ENCODE results near the gene TBK1.
A peak's percentile ranks its signal among the peaks of the same experiment; 100 is the strongest.

TBK1 gene

DNA sequence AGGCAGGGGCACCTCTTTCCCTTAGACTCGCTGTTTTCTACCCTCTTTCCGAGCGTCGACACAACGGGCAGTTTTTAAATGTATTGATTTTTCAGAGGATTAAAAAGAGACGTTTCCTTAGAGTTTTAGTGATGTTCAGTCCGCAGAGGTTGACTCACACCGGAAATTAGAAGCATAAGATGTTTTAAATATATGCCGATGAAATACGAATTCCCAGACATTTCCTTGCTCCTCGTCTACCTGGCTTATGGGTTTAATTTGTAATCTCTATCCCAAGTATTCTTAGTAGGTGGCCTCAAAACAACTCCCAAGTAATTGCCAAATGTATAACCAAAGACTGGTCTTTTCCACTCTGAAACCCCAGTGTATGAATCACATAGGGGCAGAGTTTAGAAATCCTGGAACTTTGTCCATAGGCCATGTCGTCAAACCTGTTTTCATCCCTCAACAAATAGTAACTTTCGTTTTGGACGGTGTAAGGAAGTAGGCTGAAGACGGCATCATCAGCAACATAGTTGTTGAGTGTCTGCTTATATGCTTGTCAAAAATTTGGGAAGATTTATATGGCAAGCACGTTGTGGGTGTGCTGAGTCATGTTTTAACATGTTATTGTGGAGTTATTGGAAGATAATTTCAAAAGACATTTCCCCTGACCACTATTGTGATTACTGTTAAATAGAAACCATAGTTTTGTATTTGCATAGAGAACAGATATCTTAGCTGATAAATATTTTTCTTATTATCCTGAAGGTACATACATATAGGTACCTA lies 824 bp downstream of the TBK1 start:
- no peak for DNase-seq (ENCODE audit: low read depth in 2 of 2)

DNA sequence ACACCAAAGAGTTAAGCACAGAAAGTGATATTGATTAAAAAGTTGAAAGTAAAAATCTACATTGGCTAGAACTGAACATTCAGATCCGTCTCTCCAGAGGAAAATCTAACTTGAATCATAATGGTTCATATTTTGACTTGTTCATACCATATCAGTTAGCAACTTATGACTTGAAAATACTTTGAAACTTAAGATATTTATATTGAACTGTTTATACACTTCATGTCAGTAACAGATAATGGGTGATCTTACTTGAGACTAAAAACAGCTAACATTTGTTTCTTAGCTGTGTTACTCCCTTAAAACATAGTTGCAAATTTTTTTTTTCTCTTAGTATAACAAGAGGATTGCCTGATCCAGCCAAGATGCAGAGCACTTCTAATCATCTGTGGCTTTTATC lies 3.6 kb downstream of the TBK1 start:
- no peak for DNase-seq (ENCODE audit: low read depth in 2 of 2)

DNA sequence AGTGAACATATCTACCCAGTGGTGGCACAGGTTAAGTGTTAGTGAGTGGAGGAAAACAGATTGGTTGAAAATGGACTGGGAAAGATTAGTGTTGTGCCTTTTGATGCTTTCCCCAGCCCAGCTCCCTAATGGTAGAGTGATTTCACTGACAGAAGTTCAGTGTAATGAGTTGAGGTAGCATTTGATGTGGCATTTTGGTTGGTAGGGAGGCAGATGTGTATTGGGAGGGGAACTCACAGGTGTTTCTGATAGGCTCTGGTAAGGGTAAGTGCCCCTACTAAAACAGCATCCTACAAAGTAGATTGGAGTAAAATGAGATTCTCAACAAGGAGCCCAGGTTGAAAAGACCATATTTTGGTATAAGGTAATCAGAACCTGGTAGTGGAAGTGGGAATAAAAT lies 4.2 kb downstream of the TBK1 start:
- no peak for DNase-seq (ENCODE audit: low read depth in 2 of 2)

DNA sequence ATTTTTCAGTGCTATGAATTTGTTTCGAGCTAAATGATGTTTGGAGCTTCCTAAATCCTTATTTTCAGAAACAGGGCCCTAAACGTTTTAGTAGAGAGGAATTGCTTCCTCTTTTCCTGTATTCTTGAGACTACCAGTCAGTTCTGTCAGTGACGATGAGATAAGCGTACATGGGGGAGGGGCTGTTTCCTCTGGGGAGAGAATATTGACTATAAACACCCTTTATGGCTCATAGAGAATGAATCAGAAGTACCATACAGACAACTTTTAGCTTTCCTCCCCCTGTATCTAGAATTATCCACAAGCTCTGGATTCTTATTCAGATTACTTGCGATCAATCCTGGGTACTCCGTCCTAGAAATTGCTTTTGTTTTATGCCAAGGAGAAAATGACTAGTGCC lies 5.1 kb downstream of the TBK1 start:
- DNase-seq (ENCODE audit: low read depth in 2 of 2) = peak in 1 of 2 donors; percentile 37

DNA sequence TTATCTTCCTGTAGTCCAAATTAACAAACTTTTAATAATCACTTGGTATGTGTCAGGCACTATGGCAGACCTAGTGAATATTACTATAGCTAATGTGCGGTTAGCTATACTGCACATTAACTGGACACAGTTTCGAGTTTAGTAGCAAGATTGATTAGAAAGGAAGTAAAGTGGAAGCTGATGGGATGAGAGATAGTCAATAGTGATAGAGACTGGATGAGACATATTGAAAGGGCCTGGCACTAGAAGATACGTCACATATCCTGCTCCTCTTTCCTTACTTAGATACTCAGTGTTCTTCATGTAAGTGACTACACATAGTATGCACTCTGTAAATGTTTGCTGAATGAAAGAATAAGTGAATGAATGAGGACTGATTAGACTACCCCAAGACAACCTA lies 5.5 kb downstream of the TBK1 start:
- DNase-seq (ENCODE audit: low read depth in 2 of 2) = no peak

DNA sequence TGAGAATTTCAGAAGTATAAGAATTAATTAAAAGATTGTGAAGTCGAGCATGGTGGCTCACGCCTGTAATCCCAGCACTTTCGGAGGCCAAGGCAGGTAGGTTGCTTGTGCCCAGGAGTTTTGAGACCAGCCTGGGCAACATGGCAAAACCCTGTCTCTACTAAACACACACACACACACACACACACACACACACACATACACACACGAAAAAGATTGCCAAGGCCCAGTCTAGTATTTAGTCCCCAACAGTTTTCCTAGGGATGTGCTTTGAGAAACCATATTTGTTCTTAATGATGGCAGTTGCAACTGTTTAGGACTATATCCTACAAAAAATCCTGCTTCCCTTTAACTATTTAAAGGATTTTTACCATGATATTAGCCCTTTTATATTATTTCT lies 6.0 kb downstream of the TBK1 start:
- no peak for DNase-seq (ENCODE audit: low read depth in 2 of 2)

DNA sequence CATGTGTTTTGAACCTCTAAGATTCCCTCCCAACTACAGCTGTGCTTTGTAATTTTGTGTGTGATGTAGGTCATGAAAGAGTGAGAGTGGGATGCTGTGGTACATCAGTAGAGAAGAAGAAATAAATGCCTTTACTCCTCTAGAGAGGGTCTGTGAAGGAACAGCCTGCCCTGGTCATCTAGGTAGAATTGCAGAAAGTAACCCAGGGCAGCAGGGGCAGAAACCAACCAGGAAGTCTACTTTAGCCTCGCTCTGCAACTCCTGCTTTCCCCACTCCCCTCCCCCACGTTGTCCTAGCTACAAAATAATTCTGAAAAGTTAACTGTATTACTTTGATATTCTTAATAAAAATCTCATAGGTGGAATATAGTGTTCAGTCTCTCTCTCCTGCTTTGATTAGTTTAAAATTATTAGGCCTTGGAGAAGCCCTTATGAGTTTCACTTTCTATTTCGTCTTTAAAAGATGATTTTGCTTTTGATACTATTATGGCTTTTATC lies 7.5 kb downstream of the TBK1 start:
- no peak for DNase-seq (ENCODE audit: low read depth in 2 of 2)

DNA sequence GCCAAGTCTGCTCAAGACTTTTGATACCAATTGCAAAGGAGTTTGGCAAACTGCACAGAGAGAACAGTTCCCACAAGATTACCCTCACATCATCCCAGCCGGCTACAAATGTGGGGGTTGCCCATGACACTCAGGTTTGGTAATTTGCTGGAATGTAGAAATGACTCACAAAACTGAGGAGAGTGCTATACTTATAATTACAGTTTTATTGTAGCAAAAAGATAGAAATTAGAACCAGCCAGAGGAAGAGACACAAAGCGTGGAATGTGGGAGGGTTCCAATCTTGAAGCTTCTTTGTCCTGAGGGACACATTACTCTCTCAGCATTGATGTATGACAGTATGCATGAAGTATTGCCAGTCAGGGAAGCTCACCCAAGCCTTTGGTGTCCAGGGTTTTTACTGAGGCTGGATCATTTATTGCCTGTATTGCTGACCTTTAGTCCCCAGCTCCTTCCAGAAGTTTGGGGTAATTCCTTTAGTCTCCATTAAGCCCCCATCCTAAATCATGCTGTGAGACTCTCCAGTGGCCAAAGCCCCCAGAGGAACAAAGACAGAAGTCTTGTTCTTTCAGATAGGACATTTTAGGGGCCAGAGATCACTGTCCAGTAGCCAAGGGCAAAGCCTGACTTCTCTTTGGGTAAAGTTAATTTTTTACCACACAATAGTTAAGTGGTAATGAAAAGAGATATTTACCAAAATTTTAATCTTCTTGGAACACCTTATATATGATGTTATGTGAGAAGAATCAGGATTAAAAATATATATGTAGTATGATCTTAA lies 9.9 kb downstream of the TBK1 start:
- no peak for DNase-seq (ENCODE audit: low read depth in 2 of 2)

DNA sequence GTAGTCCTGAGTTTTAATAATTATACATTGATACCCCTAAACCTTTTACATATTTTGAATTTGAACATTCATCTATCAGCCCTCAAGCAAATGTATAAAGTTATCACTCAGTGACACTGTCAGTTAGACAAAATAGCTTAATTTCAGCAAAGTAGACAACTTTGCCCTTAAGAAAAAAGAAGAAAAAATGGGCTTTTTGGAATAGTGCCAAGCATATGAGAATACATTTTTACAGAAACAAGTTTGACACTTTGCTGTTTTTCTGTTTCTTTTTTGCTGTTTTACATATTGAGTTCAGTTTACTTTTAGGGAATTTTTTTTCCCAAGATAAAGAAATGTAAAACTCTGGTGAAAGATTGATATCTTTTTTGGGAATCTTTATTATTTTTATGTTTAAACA lies 14.3 kb downstream of the TBK1 start:
- no peak for DNase-seq (ENCODE audit: low read depth in 2 of 2)

DNA sequence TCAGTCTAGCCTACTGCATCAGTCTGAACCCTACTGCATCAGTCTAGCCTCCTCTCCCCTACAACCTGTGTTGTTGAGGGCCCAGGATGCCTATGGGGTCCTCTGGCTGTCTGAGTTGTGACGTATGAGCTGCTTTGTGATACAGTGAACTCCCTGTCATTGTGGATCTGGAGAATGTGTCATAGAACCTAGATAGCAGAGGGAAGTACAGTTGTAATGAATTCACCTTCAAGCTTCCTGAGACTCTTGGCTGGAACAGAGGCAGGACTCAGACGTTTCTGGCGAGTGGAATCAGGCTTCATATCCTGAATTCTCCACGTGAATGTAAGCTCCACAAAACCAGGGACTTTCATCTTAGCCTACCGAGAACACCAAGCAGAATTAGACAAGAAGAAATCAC lies 17.0 kb downstream of the TBK1 start:
- DNase-seq (ENCODE audit: low read depth in 2 of 2) = no peak

DNA sequence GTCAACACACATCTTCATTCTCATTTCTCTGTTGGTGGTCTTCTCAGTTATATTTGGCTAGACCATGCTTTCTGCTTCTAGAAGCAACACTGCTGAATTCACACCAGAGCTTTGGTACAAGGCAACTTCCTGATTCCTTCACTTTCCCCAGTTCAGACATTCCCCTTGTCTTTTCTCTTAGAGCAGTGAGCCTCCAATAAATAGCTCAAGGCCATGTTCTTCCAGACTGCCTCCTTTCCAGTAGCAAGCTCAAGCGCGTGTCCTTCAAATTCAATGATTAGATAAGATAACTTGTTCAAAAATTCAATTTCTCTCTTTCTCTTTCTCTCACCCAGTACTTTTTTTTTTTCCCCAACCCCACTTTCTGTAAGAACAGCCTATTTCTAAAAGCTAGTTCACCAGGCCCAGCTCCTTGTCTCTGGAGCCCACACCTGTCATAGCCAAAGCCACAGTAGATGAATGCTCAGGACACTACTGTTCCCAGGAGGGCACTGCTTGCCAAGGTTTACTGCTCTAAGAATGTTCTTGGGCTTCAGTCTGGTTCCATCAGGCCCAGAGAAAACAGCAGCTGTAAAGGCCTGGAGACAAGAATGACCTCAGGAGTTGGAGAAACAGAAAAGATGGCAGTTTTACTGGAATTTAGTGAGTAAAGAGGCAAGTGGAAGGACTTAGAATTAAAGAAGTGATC lies 17.7 kb downstream of the TBK1 start:
- DNase-seq (ENCODE audit: low read depth in 2 of 2) = no peak

DNA sequence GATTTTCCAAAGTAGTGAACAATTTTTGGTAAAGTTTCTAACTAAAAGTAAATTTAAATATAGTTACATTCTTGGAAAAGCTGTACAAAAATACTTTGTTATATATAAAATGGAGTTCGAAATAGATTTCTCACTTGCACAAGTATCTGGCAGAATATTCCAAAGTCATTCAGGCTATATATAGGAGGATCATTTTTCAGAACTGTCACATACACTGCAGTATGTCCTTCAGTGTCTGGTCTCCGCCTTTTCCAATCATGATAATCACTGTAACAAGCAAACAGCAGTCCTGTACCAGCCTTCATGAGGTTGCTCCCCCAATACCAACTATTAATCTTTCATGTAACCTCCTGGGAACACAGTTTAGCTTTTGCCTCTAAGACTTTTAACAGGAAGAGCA lies 18.6 kb downstream of the TBK1 start:
- no peak for DNase-seq (ENCODE audit: low read depth in 2 of 2)

DNA sequence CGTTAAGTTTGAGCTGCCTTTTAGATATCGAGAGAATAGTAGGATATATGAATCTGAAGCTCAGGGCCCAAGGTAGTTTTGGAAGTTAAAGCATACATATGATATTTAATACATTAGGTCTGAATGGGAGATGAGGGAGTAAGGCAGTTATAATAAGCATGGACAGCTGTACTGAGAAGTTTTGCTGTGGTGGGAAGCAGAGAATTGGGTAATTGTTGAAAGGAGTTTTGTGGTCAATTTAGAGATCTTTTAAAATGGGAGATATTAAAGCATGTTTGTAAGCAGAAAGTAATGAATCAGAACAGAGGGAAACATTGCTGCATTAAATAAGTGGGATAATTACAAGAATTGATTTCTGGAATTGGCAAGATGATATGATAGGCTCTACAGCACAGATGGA lies 21.3 kb downstream of the TBK1 start:
- no peak for DNase-seq (ENCODE audit: low read depth in 2 of 2)

DNA sequence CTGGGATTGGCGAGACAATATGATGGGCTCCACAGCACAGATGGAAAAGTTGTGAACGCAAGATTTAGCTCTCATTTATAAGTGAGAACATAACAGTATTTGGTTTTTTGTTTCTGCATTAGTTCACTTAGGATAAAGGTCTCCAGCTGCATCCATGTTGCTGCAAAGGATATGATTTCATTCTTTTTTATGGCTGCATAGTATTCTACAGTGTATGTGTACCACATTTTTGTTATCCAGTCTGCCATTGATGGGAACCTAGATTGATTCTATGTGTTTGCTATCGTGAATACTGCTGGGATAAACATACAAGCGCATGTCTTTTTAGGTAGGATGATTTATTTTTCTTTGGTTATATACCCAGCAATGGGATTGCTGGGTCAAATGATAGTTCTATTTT lies 23.6 kb downstream of the TBK1 start:
- DNase-seq (ENCODE audit: low read depth in 2 of 2) = no peak

DNA sequence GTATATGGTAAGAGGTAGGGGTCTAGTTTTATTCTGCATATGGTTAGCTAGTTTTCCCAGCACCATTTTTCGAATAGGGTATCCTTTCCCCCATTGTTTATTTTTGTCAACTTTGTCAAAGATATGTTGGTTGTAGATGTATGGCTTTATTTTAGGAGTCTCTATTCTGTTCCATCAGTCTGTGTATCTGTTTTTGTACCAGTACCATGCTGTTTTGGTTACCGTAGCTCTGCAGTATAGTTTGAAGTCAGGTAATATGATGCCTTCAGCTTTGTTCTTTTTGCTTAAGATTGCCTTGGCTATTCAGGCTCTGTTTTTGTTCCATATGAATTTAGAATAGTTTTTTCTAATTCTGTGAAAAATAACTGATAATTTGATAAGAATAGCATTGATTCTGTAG lies 24.9 kb downstream of the TBK1 start:
- DNase-seq (ENCODE audit: low read depth in 2 of 2) = no peak

DNA sequence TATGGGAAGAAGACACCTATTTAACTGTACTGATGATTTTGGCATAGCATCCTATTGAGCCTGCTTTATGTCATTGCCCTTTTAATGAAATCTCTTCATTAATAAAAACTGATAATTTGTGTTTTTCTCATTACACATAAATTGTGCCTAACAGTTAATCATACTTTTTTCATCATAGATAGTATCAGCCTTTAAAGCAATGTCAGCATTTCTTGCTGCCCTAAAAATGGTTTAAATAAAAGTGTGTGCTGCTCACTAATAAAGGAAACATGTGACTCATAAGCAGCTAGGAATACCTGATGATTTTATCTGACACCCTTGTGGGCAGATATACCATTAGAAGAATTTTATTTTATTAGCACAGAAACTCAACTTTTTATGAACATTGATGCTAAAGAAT lies 26.7 kb downstream of the TBK1 start:
- no peak for DNase-seq (ENCODE audit: low read depth in 2 of 2)

DNA sequence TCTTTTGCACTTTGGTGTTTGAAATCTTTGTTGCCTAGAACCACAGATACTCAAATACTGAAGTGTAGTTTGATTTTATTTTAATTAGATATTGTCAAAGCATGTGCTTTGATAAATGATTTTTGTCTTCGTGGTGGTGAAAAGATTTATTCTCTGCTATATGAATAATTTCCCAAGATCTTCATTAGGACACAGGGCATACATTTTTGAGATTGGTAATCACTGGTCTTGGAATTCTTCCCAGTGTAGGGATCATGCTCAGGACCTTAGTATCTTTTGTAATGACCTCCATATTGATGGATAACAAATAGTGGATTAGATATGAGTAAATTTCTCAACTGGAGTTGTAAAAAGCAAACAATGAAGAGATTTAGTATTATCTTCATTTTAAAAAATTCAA lies 28.2 kb downstream of the TBK1 start:
- DNase-seq (ENCODE audit: low read depth in 2 of 2) = no peak

DNA sequence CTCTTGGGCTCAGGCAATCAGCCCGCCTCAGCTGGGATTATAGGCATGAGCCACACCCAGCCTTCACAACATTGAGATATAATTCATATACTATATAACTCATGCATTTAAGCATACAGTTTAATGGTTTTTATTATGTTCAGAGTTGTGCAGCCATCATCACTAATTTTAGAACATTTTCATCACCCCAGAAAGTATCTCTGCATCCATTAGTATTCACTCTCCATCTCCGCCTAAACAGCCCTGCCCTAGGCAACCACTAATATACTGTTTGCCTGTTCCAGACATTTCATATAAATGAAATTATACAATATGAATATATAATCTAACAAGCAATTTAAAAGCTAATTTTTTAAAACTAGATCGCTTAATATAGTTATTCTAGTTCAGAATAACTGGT lies 34.7 kb downstream of the TBK1 start:
- no peak for DNase-seq (ENCODE audit: low read depth in 2 of 2)

DNA sequence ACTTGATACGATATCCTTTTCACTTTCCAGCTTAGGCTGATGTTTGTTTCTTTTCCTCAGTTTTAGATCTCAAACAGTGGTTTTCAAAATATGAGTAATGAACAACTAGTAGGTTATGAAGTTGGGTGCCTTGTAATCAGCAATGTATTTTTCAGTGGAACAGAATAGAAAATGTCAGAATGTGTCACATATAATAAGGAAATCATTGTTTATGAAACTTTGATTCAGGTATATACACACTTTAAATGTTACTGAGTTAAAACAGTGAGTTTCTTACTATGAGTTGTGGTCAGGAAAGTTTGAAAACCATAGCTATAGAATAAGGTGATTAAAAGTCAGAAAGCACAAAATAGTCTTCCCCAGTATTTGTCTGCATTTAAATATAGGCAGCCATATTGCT lies 39.8 kb downstream of the TBK1 start:
- DNase-seq (ENCODE audit: low read depth in 2 of 2) = no peak

DNA sequence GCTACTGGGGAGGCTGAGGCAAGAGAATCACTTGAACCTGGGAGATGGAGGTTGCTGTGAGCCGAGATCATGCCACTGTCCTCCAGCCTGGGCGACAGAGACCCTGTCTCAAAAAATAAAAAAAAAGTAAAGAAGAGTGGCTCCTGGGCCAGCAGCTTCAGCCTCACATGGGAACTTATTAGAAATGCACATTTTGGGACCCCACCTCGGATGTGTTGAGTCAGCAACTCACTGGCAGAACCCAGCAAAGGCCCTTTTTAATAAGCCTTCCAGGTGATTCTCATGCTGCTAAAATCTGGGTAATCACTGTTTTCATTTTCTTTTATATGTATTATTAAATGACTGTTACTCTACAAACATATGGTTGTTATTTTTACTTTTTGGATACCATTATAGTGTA lies 41.6 kb downstream of the TBK1 start:
- DNase-seq (ENCODE audit: low read depth in 2 of 2) = no peak

DNA sequence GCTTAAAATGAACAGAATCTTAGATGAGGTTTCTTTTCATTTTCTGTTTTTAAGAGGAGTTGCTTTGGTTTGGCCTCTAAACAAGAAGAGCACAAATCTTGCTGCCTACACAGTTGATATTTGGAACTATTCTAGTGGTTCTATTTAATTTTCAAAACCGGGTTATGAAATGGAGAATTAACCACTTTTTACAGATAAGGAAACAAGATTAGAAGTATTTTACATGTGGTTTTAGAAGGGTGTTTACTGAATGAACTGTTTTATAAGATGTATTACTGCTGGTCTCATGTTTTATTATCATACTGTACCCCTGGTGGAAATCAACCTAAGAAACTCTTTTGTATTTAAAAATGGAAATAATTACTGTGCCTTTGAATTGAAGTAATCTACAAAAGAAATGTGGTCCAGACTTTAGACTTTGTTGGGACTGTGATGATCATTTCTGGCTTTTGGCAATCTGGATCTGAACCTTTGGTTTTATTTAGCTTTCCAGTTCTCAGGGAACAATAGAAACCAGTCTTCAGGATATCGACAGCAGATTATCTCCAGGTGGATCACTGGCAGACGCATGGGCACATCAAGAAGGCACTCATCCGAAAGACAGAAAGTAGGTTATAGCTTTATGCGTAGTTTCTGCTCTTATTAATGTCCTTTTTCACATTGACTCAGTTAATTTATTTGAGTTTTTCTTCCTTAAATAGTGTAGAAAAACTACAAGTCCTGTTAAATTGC lies 43.2 kb downstream of the TBK1 start:
- DNase-seq (ENCODE audit: low read depth in 2 of 2) = no peak

DNA sequence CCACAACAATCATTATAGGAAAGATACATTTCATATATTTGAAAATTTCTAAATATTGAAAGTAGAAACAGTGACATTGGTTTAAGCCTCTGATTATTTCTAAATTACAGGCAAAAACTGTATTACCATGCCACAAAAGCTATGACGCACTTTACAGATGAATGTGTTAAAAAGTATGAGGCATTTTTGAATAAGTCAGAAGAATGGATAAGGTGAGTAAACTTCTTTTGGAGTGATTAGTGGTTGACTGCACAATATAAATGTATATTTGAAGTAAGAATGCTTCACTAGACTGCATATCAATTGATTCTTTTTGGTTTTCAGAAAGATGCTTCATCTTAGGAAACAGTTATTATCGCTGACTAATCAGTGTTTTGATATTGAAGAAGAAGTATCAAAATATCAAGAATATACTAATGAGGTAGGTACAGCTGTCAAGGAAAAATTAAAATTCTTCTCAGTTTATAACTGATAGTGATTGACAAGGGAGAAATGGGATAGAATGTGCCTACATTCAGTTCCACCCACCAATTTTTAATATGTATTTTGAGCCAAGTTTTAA lies 45.0 kb downstream of the TBK1 start:
- no peak for DNase-seq (ENCODE audit: low read depth in 2 of 2)

All from stimulated activated CD4-positive, alpha-beta T cell treated with anti-CD3 and anti-CD28 coated beads, Interleukin-1b, Interleukin-23, amount 100 ng/mL, for 4 hours (primary cell).